ENCODE data around the gene DDX4.

DDX4 gene

DNA sequence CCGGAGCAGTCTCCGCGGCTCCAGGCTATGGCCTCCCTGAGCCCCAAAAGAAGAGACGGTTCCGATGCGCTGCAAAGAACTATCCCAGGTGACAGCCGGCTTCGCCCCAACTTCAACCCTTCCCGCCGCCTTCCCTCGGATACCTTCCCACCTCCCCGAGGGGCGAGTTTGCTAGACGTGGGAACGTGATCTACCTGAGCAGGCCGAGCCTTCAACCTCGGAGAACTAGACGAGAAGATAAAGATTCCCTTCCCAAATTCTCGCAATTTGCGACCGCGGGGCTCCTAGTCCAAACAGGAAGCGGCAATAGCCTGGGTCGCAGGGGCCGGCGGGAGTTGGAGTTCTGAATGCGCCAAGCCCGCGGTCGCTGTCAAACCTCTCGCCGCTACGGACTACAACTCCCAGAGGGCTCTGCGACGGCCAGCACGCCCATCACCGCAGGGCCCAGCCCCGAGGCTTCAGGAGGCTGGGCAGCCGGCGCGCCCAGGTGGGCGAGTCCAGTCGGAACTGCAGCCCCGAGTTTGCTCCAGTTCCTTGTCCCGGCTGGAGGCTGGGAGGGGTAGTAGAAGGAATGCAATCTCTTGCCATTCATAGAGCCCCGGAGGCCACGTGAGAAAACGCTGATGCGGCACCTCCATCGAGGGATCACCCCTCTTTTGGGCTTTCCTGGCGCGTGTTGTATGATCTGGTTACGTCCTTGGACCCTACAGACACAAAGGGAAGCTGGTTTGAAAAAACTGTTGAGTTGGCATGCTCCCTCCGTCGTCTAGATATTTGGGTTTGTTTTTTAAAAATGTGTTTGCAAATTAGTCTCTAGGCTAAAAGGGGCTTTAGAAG lies 25.6 kb upstream of the DDX4 start, which contains the start of gene SLC38A9 (continued):
- TF ChIP-seq, protein P1, sequence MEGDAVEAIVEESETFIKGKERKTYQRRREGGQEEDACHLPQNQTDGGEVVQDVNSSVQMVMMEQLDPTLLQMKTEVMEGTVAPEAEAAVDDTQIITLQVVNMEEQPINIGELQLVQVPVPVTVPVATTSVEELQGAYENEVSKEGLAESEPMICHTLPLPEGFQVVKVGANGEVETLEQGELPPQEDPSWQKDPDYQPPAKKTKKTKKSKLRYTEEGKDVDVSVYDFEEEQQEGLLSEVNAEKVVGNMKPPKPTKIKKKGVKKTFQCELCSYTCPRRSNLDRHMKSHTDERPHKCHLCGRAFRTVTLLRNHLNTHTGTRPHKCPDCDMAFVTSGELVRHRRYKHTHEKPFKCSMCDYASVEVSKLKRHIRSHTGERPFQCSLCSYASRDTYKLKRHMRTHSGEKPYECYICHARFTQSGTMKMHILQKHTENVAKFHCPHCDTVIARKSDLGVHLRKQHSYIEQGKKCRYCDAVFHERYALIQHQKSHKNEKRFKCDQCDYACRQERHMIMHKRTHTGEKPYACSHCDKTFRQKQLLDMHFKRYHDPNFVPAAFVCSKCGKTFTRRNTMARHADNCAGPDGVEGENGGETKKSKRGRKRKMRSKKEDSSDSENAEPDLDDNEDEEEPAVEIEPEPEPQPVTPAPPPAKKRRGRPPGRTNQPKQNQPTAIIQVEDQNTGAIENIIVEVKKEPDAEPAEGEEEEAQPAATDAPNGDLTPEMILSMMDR (tag by site-specific recombination; IDR thresholded peaks at IDR 0.05): no peak; the same call in 1 of the 2 replicates
- TF ChIP-seq, protein P2, sequence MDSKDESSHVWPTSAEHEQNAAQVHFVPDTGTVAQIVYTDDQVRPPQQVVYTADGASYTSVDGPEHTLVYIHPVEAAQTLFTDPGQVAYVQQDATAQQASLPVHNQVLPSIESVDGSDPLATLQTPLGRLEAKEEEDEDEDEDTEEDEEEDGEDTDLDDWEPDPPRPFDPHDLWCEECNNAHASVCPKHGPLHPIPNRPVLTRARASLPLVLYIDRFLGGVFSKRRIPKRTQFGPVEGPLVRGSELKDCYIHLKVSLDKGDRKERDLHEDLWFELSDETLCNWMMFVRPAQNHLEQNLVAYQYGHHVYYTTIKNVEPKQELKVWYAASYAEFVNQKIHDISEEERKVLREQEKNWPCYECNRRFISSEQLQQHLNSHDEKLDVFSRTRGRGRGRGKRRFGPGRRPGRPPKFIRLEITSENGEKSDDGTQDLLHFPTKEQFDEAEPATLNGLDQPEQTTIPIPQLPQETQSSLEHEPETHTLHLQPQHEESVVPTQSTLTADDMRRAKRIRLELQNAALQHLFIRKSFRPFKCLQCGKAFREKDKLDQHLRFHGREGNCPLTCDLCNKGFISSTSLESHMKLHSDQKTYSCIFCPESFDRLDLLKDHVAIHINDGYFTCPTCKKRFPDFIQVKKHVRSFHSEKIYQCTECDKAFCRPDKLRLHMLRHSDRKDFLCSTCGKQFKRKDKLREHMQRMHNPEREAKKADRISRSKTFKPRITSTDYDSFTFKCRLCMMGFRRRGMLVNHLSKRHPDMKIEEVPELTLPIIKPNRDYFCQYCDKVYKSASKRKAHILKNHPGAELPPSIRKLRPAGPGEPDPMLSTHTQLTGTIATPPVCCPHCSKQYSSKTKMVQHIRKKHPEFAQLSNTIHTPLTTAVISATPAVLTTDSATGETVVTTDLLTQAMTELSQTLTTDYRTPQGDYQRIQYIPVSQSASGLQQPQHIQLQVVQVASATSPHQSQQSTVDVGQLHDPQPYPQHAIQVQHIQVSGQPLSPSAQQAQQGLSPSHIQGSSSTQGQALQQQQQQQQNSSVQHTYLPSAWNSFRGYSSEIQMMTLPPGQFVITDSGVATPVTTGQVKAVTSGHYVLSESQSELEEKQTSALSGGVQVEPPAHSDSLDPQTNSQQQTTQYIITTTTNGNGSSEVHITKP (tag by site-specific recombination; IDR thresholded peaks at IDR 0.05): peak; percentile 97
- TF ChIP-seq ZNF114 (tag by site-specific recombination; IDR thresholded peaks at IDR 0.05) (no peak), ZNF202 (tag by site-specific recombination; IDR thresholded peaks at IDR 0.05; ENCODE audit: borderline replicate concordance) (no peak), ZNF777 (tag by site-specific recombination; IDR thresholded peaks at IDR 0.05; ENCODE audit: borderline replicate concordance) (peak; percentile 49; the same call in 1 of the 2 replicates), ZFP41 (tag by site-specific recombination; IDR thresholded peaks at IDR 0.05; ENCODE audit: borderline replicate concordance) (no peak), KLF8 (tag by site-specific recombination; IDR thresholded peaks at IDR 0.05) (peak; percentile 95), ZNF701 (tag by site-specific recombination; IDR thresholded peaks at IDR 0.05) (no peak), KLF10 (tag by site-specific recombination; IDR thresholded peaks at IDR 0.05) (peak; percentile 49; the same call in 1 of the 2 replicates)
- TF ChIP-seq, protein P3, sequence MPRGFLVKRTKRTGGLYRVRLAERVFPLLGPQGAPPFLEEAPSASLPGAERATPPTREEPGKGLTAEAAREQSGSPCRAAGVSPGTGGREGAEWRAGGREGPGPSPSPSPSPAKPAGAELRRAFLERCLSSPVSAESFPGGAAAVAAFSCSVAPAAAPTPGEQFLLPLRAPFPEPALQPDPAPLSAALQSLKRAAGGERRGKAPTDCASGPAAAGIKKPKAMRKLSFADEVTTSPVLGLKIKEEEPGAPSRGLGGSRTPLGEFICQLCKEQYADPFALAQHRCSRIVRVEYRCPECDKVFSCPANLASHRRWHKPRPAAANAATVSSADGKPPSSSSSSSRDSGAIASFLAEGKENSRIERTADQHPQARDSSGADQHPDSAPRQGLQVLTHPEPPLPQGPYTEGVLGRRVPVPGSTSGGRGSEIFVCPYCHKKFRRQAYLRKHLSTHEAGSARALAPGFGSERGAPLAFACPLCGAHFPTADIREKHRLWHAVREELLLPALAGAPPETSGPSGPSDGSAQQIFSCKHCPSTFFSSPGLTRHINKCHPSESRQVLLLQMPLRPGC (tag by site-specific recombination; IDR thresholded peaks at IDR 0.05): peak; percentile 33; the same call in 1 of the 2 replicates

DNA sequence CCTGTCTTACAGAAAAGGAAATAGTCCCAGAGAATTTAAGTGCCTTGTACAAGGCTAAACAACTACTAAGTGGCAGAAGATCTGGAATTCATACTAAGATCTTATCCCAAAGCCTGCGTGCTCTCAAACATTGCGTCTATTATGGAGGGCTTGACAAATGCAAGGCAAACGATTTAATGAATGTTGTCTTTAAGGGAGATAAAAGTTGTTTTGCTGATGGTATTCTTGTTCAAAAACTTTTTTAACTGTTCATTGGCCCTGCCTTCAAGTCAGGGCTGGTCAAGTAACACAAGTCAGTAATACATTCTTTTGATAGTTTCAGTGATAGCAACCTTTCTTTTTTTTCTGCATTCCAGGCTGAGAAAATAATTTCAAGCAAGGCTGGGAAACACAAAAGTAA lies 24.0 kb upstream of the DDX4 start:
- ChIA-PET POLR2A (interaction anchor here (0.6 kb wide), 1 partner anchor 105 kb away, joined by 4 read pairs; no protein-coding TSS in a partner anchor), CTCF (interaction anchor here (0.6 to 1.2 kb wide), 4 partner anchors 10 to 723 kb away, joined by 3 to 5 read pairs (median 4); no protein-coding TSS in a partner anchor)
- Histone ChIP-seq H3K4me3 (ENCODE audit: low read depth, low read length) (no peak overlapping the region), H3K4me1 (ENCODE audit: control insufficient read depth, insufficient read depth, low read length) (no peaks in the 10 kb centered on the region), H3K27ac (ENCODE audit: extremely low read depth, low read depth, low read length) (no peak overlapping the region), H3K9me3 (ENCODE audit: control insufficient read depth, insufficient read depth, low read depth, low read length) (no peaks in the 10 kb centered on the region; the same call in 1 of the 2 replicates), H3K36me3 (ENCODE audit: control insufficient read depth in 2 of 2, insufficient read depth in 1 of 2, low read length in 2 of 2) (peaks cover 0 to 2% of the 10 kb centered on the region in 2 experiments; a peak in 2 of 3 replicates)
- TF ChIP-seq ZBTB48 (tag by site-specific recombination; IDR thresholded peaks at IDR 0.05) (no peak), HOXD13 (CRISPR knock-in tag; IDR thresholded peaks at IDR 0.05; ENCODE audit: borderline replicate concordance) (no peak), ZNF416 (tag by site-specific recombination; IDR thresholded peaks at IDR 0.05) (no peak), ZNF335 (tag by site-specific recombination; conservative IDR thresholded peaks at IDR 0.05) (no peak), ZFP3 (tag by site-specific recombination; IDR thresholded peaks at IDR 0.05; ENCODE audit: low read depth) (no peak), REPIN1 (tag by site-specific recombination; IDR thresholded peaks at IDR 0.05; ENCODE audit: low read depth) (no peak), MZF1 (tag by site-specific recombination; IDR thresholded peaks at IDR 0.05; ENCODE audit: borderline replicate concordance) (no peak), ZNF202 (tag by site-specific recombination; IDR thresholded peaks at IDR 0.05; ENCODE audit: borderline replicate concordance) (no peak), TCF7L2 (IDR thresholded peaks at IDR 0.05; ENCODE audit: borderline replicate concordance, low read depth, low read length) (no peak)
- TF ChIP-seq, protein P4, sequence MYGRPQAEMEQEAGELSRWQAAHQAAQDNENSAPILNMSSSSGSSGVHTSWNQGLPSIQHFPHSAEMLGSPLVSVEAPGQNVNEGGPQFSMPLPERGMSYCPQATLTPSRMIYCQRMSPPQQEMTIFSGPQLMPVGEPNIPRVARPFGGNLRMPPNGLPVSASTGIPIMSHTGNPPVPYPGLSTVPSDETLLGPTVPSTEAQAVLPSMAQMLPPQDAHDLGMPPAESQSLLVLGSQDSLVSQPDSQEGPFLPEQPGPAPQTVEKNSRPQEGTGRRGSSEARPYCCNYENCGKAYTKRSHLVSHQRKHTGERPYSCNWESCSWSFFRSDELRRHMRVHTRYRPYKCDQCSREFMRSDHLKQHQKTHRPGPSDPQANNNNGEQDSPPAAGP (tag by site-specific recombination; IDR thresholded peaks at IDR 0.05): no peak
- TF ChIP-seq, protein P5, sequence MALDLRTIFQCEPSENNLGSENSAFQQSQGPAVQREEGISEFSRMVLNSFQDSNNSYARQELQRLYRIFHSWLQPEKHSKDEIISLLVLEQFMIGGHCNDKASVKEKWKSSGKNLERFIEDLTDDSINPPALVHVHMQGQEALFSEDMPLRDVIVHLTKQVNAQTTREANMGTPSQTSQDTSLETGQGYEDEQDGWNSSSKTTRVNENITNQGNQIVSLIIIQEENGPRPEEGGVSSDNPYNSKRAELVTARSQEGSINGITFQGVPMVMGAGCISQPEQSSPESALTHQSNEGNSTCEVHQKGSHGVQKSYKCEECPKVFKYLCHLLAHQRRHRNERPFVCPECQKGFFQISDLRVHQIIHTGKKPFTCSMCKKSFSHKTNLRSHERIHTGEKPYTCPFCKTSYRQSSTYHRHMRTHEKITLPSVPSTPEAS (tag by site-specific recombination; IDR thresholded peaks at IDR 0.05): no peak
- TF ChIP-seq, protein P6, sequence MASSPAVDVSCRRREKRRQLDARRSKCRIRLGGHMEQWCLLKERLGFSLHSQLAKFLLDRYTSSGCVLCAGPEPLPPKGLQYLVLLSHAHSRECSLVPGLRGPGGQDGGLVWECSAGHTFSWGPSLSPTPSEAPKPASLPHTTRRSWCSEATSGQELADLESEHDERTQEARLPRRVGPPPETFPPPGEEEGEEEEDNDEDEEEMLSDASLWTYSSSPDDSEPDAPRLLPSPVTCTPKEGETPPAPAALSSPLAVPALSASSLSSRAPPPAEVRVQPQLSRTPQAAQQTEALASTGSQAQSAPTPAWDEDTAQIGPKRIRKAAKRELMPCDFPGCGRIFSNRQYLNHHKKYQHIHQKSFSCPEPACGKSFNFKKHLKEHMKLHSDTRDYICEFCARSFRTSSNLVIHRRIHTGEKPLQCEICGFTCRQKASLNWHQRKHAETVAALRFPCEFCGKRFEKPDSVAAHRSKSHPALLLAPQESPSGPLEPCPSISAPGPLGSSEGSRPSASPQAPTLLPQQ (tag by site-specific recombination; IDR thresholded peaks at IDR 0.05): no peak
- TF ChIP-seq, protein P7, sequence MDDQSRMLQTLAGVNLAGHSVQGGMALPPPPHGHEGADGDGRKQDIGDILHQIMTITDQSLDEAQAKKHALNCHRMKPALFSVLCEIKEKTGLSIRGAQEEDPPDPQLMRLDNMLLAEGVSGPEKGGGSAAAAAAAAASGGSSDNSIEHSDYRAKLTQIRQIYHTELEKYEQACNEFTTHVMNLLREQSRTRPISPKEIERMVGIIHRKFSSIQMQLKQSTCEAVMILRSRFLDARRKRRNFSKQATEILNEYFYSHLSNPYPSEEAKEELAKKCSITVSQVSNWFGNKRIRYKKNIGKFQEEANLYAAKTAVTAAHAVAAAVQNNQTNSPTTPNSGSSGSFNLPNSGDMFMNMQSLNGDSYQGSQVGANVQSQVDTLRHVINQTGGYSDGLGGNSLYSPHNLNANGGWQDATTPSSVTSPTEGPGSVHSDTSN (CRISPR knock-in tag; IDR thresholded peaks at IDR 0.05): no peak

Measured in HEK293 (cell line).